Measurements from ENCODE around the gene RAP1GDS1. TPM values are rescaled to one million over a fixed set of nuclear protein-coding genes. Genes with fewer than 3 reads are reported as not detected.

The RAP1GDS1 gene
- polyA plus RNA-seq, 1 of the 3 experiments (the other 2 are of a cell fraction) = 25.6 TPM

GRCh38 chr4:98433691-98434090 is 172.5 kb downstream of the RAP1GDS1 start (continued):
- TF ChIP-seq MXI1 (IDR thresholded peaks at IDR 0.05; ENCODE audit: low read depth, low read length) (no peak), PBX3 (IDR thresholded peaks at IDR 0.05) (peak; percentile 81)

- ChIA-PET POLR2A (no interaction called here), CTCF (no interaction called here)
- Histone ChIP-seq H3K36me3 (replicated peaks in 1 of 2; ENCODE audit: control insufficient read depth in 1 of 2, insufficient read depth in 2 of 2, low read length in 1 of 2) (peaks cover 19 to 40% of the 10 kb centered on the region in 2 experiments), H3K9ac (no peak overlapping the region), H3K4me2 (no peak overlapping the region), H2AFZ (ENCODE audit: low read depth) (no peak overlapping the region), H3K27ac (ENCODE audit: low read depth in 2 of 2, low read length in 1 of 2) (peak overlapping the region in 1 of 2 experiments; percentile 83; a peak in 1 of 4 replicates), H3F3A (replicated peaks; ENCODE audit: insufficient read depth) (peaks cover 28% of the 10 kb centered on the region), H3K4me3 (ENCODE audit: low read depth in 2 of 2, low read length in 1 of 2) (no peak overlapping the region), H3K9me3 (no peaks in the 10 kb centered on the region), H3K79me2 (ENCODE audit: insufficient read depth) (no peaks in the 10 kb centered on the region), H3K9me2 (no peaks in the 10 kb centered on the region), H3K4me1 (ENCODE audit: control insufficient read depth in 1 of 2, insufficient read depth in 2 of 2, low read depth in 1 of 2, low read length in 1 of 2) (peaks cover 2 to 27% of the 10 kb centered on the region in 2 experiments; a peak in 2 of 4 replicates), H3K27me3 (ENCODE audit: insufficient read depth) (no peaks in the 10 kb centered on the region), H4K20me1 (ENCODE audit: insufficient read depth) (no peaks in the 10 kb centered on the region)
- WGBS (ENCODE audit: low lambda C conversion rate) = 100% methylated on average over 1 of the region's 6 CpGs
- DNase-seq = no peak
- TF ChIP-seq EP300 (IDR thresholded peaks at IDR 0.05; ENCODE audit: borderline replicate concordance in 1 of 2, low read depth in 1 of 2, low read length in 1 of 2) = no peak
These were observed 173.6 kb downstream of the RAP1GDS1 start for GRCh38 chr4:98434816-98435215.

DNA sequence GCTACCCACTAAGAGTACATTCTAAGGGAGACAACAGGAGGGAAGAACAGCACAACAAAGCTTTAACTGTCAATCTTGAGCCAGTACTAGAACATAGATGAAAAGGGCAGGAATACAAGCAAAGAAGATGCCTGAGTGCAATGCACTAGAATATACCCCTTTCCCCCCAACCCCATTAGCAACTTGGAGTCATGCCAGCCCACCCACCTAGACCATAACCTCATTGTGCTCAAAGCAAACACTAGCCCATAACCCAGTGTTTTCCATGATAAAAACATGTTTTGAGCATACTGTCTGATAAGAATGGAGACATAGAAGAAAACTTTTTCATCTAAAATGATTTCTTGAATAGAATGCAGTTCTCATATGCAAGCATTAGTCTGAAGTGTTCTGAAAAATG is 183.2 kb downstream of the RAP1GDS1 start:
- Histone ChIP-seq H3K4me3 (ENCODE audit: low read depth in 2 of 2, low read length in 1 of 2) (no peak overlapping the region), H3K4me1 (ENCODE audit: control insufficient read depth in 1 of 2, insufficient read depth in 2 of 2, low read depth in 1 of 2, low read length in 1 of 2) (peaks cover 0 to 6% of the 10 kb centered on the region in 2 experiments; a peak in 1 of 4 replicates), H3K9me3 (no peaks in the 10 kb centered on the region), H3K4me2 (no peak overlapping the region), H3K9ac (no peak overlapping the region), H4K20me1 (ENCODE audit: insufficient read depth) (no peaks in the 10 kb centered on the region), H3K79me2 (ENCODE audit: insufficient read depth) (no peaks in the 10 kb centered on the region), H3K9me2 (no peaks in the 10 kb centered on the region), H3K27ac (ENCODE audit: low read depth in 2 of 2, low read length in 1 of 2) (no peak overlapping the region), H3K27me3 (ENCODE audit: insufficient read depth) (no peaks in the 10 kb centered on the region), H2AFZ (ENCODE audit: low read depth) (no peak overlapping the region), H3K36me3 (replicated peaks in 1 of 2; ENCODE audit: control insufficient read depth in 1 of 2, insufficient read depth in 2 of 2, low read length in 1 of 2) (peaks cover 23 to 24% of the 10 kb centered on the region in 2 experiments), H3F3A (replicated peaks; ENCODE audit: insufficient read depth) (no peaks in the 10 kb centered on the region)
- ChIA-PET CTCF (no interaction called here), POLR2A (no interaction called here)
- no peak for TF ChIP-seq SMC3 (IDR thresholded peaks at IDR 0.05; ENCODE audit: low read depth, low read length)
- no peak for TF ChIP-seq TAF1 (IDR thresholded peaks at IDR 0.05; ENCODE audit: borderline replicate concordance, low read depth, low read length)
- TF ChIP-seq JUND (IDR thresholded peaks at IDR 0.05) = no peak
- no peak for DNase-seq

DNA sequence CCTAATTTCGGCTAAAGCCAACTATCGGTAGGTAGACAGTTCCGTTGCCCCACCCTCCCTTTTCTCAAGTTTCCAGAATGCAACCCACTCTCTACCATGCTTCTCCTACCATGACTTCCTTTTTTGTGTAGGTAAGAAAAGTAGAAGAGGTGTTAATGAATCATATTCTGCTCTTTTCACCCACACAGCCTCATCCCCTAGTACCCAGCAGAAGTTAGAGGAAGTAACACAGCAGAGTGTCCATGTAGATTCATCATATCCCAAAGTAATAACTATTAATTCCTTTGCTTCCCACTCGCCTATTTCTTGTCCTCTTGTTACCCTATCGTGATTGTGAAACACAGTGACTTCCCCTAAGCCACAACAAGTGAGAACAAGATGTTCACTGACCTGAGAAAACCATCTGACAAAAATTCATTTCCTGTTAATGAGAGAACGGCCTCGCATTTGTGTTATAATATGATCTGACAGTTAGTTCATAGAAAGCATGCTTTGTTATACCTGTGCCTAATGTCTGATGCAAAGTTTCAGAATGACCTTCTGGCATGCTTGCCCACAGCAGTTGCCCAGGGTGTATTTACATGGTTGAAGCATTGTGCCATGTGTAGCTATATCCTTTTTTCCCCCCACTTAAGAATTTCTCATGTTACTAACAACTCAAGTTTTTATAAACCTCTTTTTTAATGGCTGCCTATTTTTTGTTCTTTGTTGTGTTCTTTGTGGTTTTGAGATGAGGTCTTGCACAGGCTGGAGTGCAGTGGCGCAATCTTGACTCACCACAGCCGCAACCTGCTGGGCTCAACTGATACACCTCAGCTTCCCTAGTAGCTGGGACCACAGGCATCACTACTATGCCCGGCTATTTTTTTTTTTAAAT is 185.6 kb downstream of the RAP1GDS1 start:
- ChIA-PET CTCF (interaction anchor here (0.7 kb wide), 1 partner anchor 287 kb away, joined by 3 read pairs; no protein-coding TSS in a partner anchor), POLR2A (no interaction called here)
- Histone ChIP-seq H3K9me3 (no peaks in the 10 kb centered on the region), H3K36me3 (replicated peaks in 1 of 2; ENCODE audit: control insufficient read depth in 1 of 2, insufficient read depth in 2 of 2, low read length in 1 of 2) (peaks cover 15 to 17% of the 10 kb centered on the region in 2 experiments), H3K4me3 (ENCODE audit: low read depth in 2 of 2, low read length in 1 of 2) (no peak overlapping the region), H3K27me3 (ENCODE audit: insufficient read depth) (no peaks in the 10 kb centered on the region), H3K4me1 (ENCODE audit: control insufficient read depth in 1 of 2, insufficient read depth in 2 of 2, low read depth in 1 of 2, low read length in 1 of 2) (peaks cover 0 to 6% of the 10 kb centered on the region in 2 experiments; a peak in 1 of 4 replicates), H3K9ac (no peak overlapping the region), H3K27ac (ENCODE audit: low read depth in 2 of 2, low read length in 1 of 2) (no peak overlapping the region), H3F3A (replicated peaks; ENCODE audit: insufficient read depth) (no peaks in the 10 kb centered on the region), H3K4me2 (no peak overlapping the region), H4K20me1 (ENCODE audit: insufficient read depth) (no peaks in the 10 kb centered on the region), H3K79me2 (ENCODE audit: insufficient read depth) (no peaks in the 10 kb centered on the region), H2AFZ (ENCODE audit: low read depth) (no peak overlapping the region), H3K9me2 (no peaks in the 10 kb centered on the region)
- DNase-seq = no peak
- 93% methylated on average over 10 of the region's 10 CpGs for WGBS (ENCODE audit: low lambda C conversion rate)
- TF ChIP-seq IRF3 (IDR thresholded peaks at IDR 0.05; ENCODE audit: low read depth, low read length) (no peak), MEF2A (IDR thresholded peaks at IDR 0.05; ENCODE audit: borderline replicate concordance, low read depth) (no peak), FOXM1 (IDR thresholded peaks at IDR 0.05; ENCODE audit: low read depth) (no peak), NFIC (IDR thresholded peaks at IDR 0.05; ENCODE audit: borderline replicate concordance) (no peak), RAD21 (IDR thresholded peaks at IDR 0.05; ENCODE audit: low read length) (no peak), EZH2phosphoT487 (IDR thresholded peaks at IDR 0.05; ENCODE audit: borderline replicate concordance, low read depth) (no peak), TEAD4 (IDR thresholded peaks at IDR 0.05; ENCODE audit: borderline replicate concordance, insufficient read depth) (no peak), GABPA (IDR thresholded peaks at IDR 0.05; ENCODE audit: low read depth) (no peak), TAF1 (IDR thresholded peaks at IDR 0.05; ENCODE audit: borderline replicate concordance, low read depth, low read length) (no peak), JUND (IDR thresholded peaks at IDR 0.05) (no peak), TCF12 (IDR thresholded peaks at IDR 0.05) (no peak), RXRA (IDR thresholded peaks at IDR 0.05; ENCODE audit: borderline replicate concordance, low read depth) (no peak)
